ENCODE results near the gene CBX5. TPM values are rescaled to one million over a fixed set of nuclear protein-coding genes. Genes with fewer than 3 reads are reported as not detected.

The CBX5 gene
- total and polyA plus RNA-seq, 2 experiments from 2014 or later: 29.6 to 37.6 TPM

DNA sequence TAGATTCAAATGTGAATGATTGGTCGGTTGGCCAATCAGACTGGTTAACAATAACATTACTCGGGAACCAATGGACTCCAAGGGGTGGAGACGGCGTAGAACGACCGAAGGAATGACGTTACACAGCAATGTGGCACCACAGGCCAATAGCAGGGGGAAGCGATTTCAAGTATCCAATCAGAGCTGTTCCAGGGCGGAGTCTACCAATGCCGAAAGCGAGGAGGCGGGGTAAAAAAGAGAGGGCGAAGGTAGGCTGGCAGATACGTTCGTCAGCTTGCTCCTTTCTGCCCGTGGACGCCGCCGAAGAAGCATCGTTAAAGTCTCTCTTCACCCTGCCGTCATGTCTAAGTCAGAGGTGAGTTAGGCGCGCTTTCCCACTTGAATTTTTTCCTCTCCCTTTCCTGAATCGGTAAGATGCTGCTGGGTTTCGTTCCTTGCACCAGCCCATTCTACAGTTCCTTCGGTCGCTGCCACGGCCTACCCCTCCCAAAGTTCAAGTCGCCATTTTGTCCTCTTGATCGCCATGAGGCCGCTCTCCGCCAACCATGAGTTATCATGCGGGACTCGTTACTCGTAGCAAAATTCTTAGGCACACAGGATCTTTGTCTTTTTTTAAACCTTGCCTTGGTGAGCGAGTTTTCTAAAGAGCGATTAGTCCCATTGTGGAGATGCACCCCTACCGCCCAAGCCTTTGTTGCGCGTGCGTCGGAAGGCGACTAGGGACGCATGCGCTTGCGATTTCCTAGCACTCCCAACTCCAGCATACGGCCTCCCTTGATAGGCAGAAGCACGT lies 742 bp upstream of the CBX5 start, which contains the start of gene HNRNPA1:
Gene HNRNPA1 (plus strand): TSS at position 259 of the 793 bp plus-strand sequence. CDS start 82 bp downstream, at position 341.
- peaks cover 80% of the 10 kb centered on the region for H3K79me2 ChIP-seq (ENCODE audit: insufficient read depth)
- WGBS, 2 experiments (ENCODE audit: low coverage in 1 of 2, low lambda C conversion rate in 2 of 2, missing lambda C conversion rate in 2 of 2): 0 to 1% methylated on average over 47 to 48 of the region's 48 CpGs
- peak within 1 kb of the TSS; percentile 99 for H3K9ac ChIP-seq
- in situ Hi-C loops (cut with MboI): no loop called here
- H3K4me2 ChIP-seq (ENCODE audit: unreplicated experiment): peak within 1 kb of the TSS; percentile 97
- H2AFZ ChIP-seq: peak within 1 kb of the TSS; percentile 83
- no peak for TF ChIP-seq EZH2 (IDR thresholded peaks at IDR 0.05; ENCODE audit: insufficient read depth, poor library complexity, severe bottlenecking)
- no peak for TF ChIP-seq EZH2phosphoT487 (IDR thresholded peaks at IDR 0.05; ENCODE audit: insufficient read depth, low read depth)
- no peaks in the 10 kb centered on the region for H3K9me2 ChIP-seq (ENCODE audit: insufficient read depth)
- H3K4me1 ChIP-seq (ENCODE audit: insufficient read depth): peaks cover 29% of the 10 kb centered on the region
- H3K27ac ChIP-seq: peak within 1 kb of the TSS; percentile 91
- H3K9me3 ChIP-seq (ENCODE audit: low read depth): no peaks in the 10 kb centered on the region
- no peaks in the 10 kb centered on the region for H3K27me3 ChIP-seq (replicated peaks; ENCODE audit: insufficient read depth)
- H4K20me1 ChIP-seq (ENCODE audit: insufficient read depth): peaks cover 28% of the 10 kb centered on the region
- peaks cover 68% of the 10 kb centered on the region for H3F3A ChIP-seq (ENCODE audit: insufficient read depth)
- peak within 1 kb of the TSS; percentile 94 for H3K4me3 ChIP-seq
- peaks cover 43% of the 10 kb centered on the region for H3K36me3 ChIP-seq (ENCODE audit: low read depth)
- DNase-seq: peak; percentile 100

DNA sequence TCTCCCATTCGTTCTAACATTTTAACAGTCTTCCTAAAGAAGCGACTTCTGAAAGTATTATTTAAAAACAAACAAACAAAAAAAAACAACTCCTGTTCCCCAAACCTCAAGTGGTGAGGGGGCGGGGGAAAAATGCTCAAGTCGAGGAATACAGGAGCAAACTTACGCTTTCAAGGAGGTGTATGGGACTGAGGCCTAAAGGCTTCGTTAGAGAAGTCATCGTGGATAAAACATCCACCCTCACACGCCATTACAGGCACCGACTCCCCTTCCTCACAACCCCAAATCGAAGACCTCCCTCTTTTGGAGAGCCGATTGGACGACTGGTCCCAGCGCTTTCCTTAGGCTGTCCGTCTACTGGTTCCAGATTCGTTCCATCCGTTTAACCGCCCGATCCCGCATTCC lies 693 bp downstream of the CBX5 start:
- Histone ChIP-seq H3K27me3 (replicated peaks; ENCODE audit: insufficient read depth) (no peaks in the 10 kb centered on the region), H3K36me3 (ENCODE audit: low read depth) (peaks cover 33% of the 10 kb centered on the region), H3K4me3 (peak overlapping the region; percentile 94), H3K9me3 (ENCODE audit: low read depth) (no peaks in the 10 kb centered on the region), H3K4me1 (ENCODE audit: insufficient read depth) (peaks cover 28% of the 10 kb centered on the region), H3K27ac (peak overlapping the region; percentile 91), H3F3A (ENCODE audit: insufficient read depth) (peaks cover 53% of the 10 kb centered on the region), H3K9ac (peak overlapping the region; percentile 99), H3K9me2 (ENCODE audit: insufficient read depth) (no peaks in the 10 kb centered on the region), H2AFZ (peak overlapping the region; percentile 34), H4K20me1 (ENCODE audit: insufficient read depth) (peaks cover 22% of the 10 kb centered on the region), H3K4me2 (ENCODE audit: unreplicated experiment) (peak overlapping the region; percentile 99), H3K79me2 (ENCODE audit: insufficient read depth) (peaks cover 87% of the 10 kb centered on the region)
- no peak for TF ChIP-seq EZH2 (IDR thresholded peaks at IDR 0.05; ENCODE audit: insufficient read depth, poor library complexity, severe bottlenecking)
- no peak for TF ChIP-seq EZH2phosphoT487 (IDR thresholded peaks at IDR 0.05; ENCODE audit: insufficient read depth, low read depth)
- DNase-seq: no peak
- 1 to 3% methylated on average over 19 of the region's 19 CpGs for WGBS, 2 experiments (ENCODE audit: low coverage in 1 of 2, low lambda C conversion rate in 2 of 2, missing lambda C conversion rate in 2 of 2)
- in situ Hi-C loops (cut with MboI): no loop called here

DNA sequence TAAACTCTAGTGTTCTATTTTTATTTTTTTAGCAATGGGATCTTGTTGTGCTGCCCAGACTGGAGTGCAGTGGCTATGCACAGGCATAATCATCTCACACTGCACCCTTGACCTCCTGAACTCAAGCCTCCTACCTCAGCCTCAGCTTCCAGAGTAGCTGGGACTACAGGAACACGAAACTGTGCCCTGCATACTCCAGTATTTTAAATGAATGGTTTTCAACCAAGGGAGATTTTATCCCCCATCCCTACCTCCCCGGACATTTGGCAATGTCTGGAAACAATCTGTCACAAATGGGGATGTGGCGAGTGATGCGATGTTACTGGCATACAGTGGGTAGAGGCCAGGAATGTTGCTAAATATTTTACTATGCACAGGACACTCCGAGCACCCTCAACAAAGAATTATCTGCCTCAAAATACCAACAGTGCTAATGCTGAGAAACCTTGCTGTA lies 2.1 kb downstream of the CBX5 start:
- Histone ChIP-seq H3K9ac (peak overlapping the region; percentile 99), H3K9me2 (ENCODE audit: insufficient read depth) (no peaks in the 10 kb centered on the region), H4K20me1 (ENCODE audit: insufficient read depth) (peaks cover 12% of the 10 kb centered on the region; the same call in 1 of the 2 replicates), H3F3A (ENCODE audit: insufficient read depth) (peaks cover 39% of the 10 kb centered on the region), H2AFZ (no peak overlapping the region), H3K27ac (peak overlapping the region; percentile 91), H3K79me2 (ENCODE audit: insufficient read depth) (peaks cover 87% of the 10 kb centered on the region), H3K4me3 (peak overlapping the region; percentile 94), H3K36me3 (ENCODE audit: low read depth) (peaks cover 20% of the 10 kb centered on the region), H3K27me3 (replicated peaks; ENCODE audit: insufficient read depth) (no peaks in the 10 kb centered on the region), H3K9me3 (ENCODE audit: low read depth) (no peaks in the 10 kb centered on the region), H3K4me1 (ENCODE audit: insufficient read depth) (peaks cover 14% of the 10 kb centered on the region), H3K4me2 (ENCODE audit: unreplicated experiment) (peak overlapping the region; percentile 99)
- WGBS, 2 experiments (ENCODE audit: low coverage in 1 of 2, low lambda C conversion rate in 2 of 2, missing lambda C conversion rate in 2 of 2): 3 to 9% methylated on average over 5 of the region's 5 CpGs
- peak; percentile 85 for DNase-seq
- in situ Hi-C loops (cut with MboI): no loop called here
- TF ChIP-seq EZH2 (IDR thresholded peaks at IDR 0.05; ENCODE audit: insufficient read depth, poor library complexity, severe bottlenecking) (no peak), EZH2phosphoT487 (IDR thresholded peaks at IDR 0.05; ENCODE audit: insufficient read depth, low read depth) (no peak)

DNA sequence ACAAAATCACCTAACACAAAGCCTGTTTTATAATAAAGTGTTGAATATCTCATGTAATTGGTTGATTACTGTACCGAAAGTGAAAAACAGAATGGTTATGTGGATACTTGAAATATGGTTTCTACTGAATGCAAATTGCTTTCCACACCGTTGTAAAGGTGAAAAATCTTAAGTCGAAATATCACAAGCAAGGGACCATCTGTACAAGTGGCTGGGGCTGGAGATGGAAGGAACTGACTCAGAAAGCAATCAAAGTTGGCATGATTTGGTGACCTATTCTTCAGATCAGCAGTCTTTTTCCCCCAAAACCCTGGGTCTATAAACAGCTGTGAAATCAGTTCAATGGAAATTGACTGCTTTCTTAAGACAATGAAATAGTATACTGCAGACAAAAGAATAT lies 3.6 kb downstream of the CBX5 start:
- in situ Hi-C loops (cut with MboI): no loop called here
- 95 to 96% methylated on average over 3 of the region's 3 CpGs for WGBS, 2 experiments (ENCODE audit: low coverage in 1 of 2, low lambda C conversion rate in 2 of 2, missing lambda C conversion rate in 2 of 2)

More for the DNA sequence above, 3.6 kb downstream of the CBX5 start:
- Histone ChIP-seq H3K4me2 (ENCODE audit: unreplicated experiment) (no peak overlapping the region), H3F3A (ENCODE audit: insufficient read depth) (peaks cover 25% of the 10 kb centered on the region), H3K27ac (no peak overlapping the region), H3K27me3 (replicated peaks; ENCODE audit: insufficient read depth) (no peaks in the 10 kb centered on the region), H3K4me3 (no peak overlapping the region), H2AFZ (no peak overlapping the region), H3K9ac (no peak overlapping the region), H3K36me3 (ENCODE audit: low read depth) (peaks cover 8% of the 10 kb centered on the region), H3K79me2 (ENCODE audit: insufficient read depth) (peaks cover 87% of the 10 kb centered on the region), H4K20me1 (ENCODE audit: insufficient read depth) (no peaks in the 10 kb centered on the region), H3K9me3 (ENCODE audit: low read depth) (no peaks in the 10 kb centered on the region), H3K4me1 (ENCODE audit: insufficient read depth) (peaks cover 13% of the 10 kb centered on the region), H3K9me2 (ENCODE audit: insufficient read depth) (no peaks in the 10 kb centered on the region)
- no peak for DNase-seq
- TF ChIP-seq EZH2 (IDR thresholded peaks at IDR 0.05; ENCODE audit: insufficient read depth, poor library complexity, severe bottlenecking): no peak
- no peak for TF ChIP-seq EZH2phosphoT487 (IDR thresholded peaks at IDR 0.05; ENCODE audit: insufficient read depth, low read depth)

All from GM23248 (cell line).